Neutrophil (primary cell): ENCODE results near the gene P3H3.

Source experiments
- H3K27ac ChIP-seq: fragments of 200-600 bp; sonication (generic); 2 replicates; pipeline ENCODE4 v1.5.1; 2016; ENCODE audit warnings: mild to moderate bottlenecking, moderate library complexity
- H3K27me3 ChIP-seq: fragments of 200-600 bp; sonication (generic); 2 replicates; pipeline ENCODE4 v1.6.0; 2016; ENCODE audit warnings: mild to moderate bottlenecking
- H3K36me3 ChIP-seq: fragments of 200-600 bp; sonication (generic); 2 replicates; pipeline ENCODE4 v1.5.1; 2017
- H3K4me1 ChIP-seq, 2 experiments: fragments of 200-600 bp in 1 of 2; sonication (generic) in 1 of 2; 1 replicate in 1 of 2; 2 replicates in 1 of 2; pipeline versions ENCODE4 v1.5.1 to v1.6.1; 2013 to 2016; ENCODE audit warnings: low read depth in 1 of 2, low read length in 1 of 2, mild to moderate bottlenecking in 1 of 2, moderate library complexity in 1 of 2; ENCODE audit not compliant: control insufficient read depth in 1 of 2, insufficient read depth in 1 of 2
- H3K4me3 ChIP-seq, 2 experiments: fragments of 200-600 bp in 1 of 2; sonication (generic) in 1 of 2; 1 replicate in 1 of 2; 2 replicates in 1 of 2; pipeline ENCODE4 v1.5.1; 2013 to 2016; ENCODE audit warnings: low read depth in 1 of 2, low read length in 1 of 2, mild to moderate bottlenecking in 1 of 2, moderate library complexity in 1 of 2
- H3K9me3 ChIP-seq: fragments of 200-600 bp; sonication (generic); 2 replicates; pipeline ENCODE4 v1.5.1; 2016
- CTCF ChIP-seq: fragments of 200-600 bp; sonication (generic); IDR thresholded peaks from 2 replicates; pipeline ENCODE4 v1.5.1; 2016; ENCODE audit warnings: antibody characterized with exemption

P3H3 gene

GRCh38 chr12:6840330-6840729 lies 12.1 kb downstream of the P3H3 start:
- H3K4me1 ChIP-seq: peaks cover 16 to 18% of the 10 kb centered on the region in 2 experiments
- no peak for TF ChIP-seq CTCF
- no peak overlapping the region for H3K27ac ChIP-seq
- H3K36me3 ChIP-seq: peaks cover 6% of the 10 kb centered on the region
- H3K9me3 ChIP-seq: no peaks in the 10 kb centered on the region
- no peaks in the 10 kb centered on the region for H3K27me3 ChIP-seq
- H3K4me3 ChIP-seq: no peak overlapping the region

GRCh38 chr12:6840761-6841515 lies 12.7 kb downstream of the P3H3 start, which contains the start of gene GNB3:
Gene GNB3 (plus strand): TSS chr12:6840925. CDS start chr12:6841288, 363 bp downstream.
- Histone ChIP-seq H3K27me3 (no peaks in the 10 kb centered on the region), H3K9me3 (no peaks in the 10 kb centered on the region), H3K4me1 (peaks cover 14% of the 10 kb centered on the region in 2 experiments), H3K27ac (no peak within 1 kb of the TSS), H3K4me3 (no peak within 1 kb of the TSS), H3K36me3 (peaks cover 11% of the 10 kb centered on the region)
- TF ChIP-seq CTCF: no peak

- Histone ChIP-seq H3K27me3 (no peaks in the 10 kb centered on the region), H3K4me1 (peaks cover 13 to 20% of the 10 kb centered on the region in 2 experiments), H3K36me3 (peaks cover 11% of the 10 kb centered on the region), H3K4me3 (no peak overlapping the region), H3K27ac (no peak overlapping the region), H3K9me3 (no peaks in the 10 kb centered on the region)
- TF ChIP-seq CTCF: no peak
Observed at GRCh38 chr12:6842075-6842474, 13.9 kb downstream of the P3H3 start.

- Histone ChIP-seq H3K9me3 (no peaks in the 10 kb centered on the region), H3K4me1 (peaks cover 13 to 20% of the 10 kb centered on the region in 2 experiments), H3K27me3 (no peaks in the 10 kb centered on the region), H3K4me3 (no peak overlapping the region), H3K27ac (no peak overlapping the region), H3K36me3 (peaks cover 16% of the 10 kb centered on the region)
- no peak for TF ChIP-seq CTCF
Observed at GRCh38 chr12:6843118-6843902, 15.1 kb downstream of the P3H3 start.

- Histone ChIP-seq H3K4me1 (peaks cover 20 to 30% of the 10 kb centered on the region in 2 experiments), H3K36me3 (peaks cover 16% of the 10 kb centered on the region), H3K27me3 (no peaks in the 10 kb centered on the region), H3K9me3 (no peaks in the 10 kb centered on the region), H3K4me3 (no peak overlapping the region), H3K27ac (no peak overlapping the region)
- no peak for TF ChIP-seq CTCF
Observed at GRCh38 chr12:6845395-6845794, 17.2 kb downstream of the P3H3 start.
